KMS-11 (cell line): Measurements from ENCODE around the gene PCNP.
"Not testable (repeated sequence)": the region's sequence is repeated elsewhere in the genome, so short reads cannot be mapped to it uniquely, and the experiment has no call there.

ENCODE experiments used
- H2AFZ ChIP-seq: fragments of 200-600 bp; sonication (generic); 2 replicates; pipeline ENCODE4 v1.6.1; 2016; ENCODE audit warnings: antibody characterized with exemption, mixed run types, low read depth
- H3K27ac ChIP-seq: fragments of 200-600 bp; sonication (generic); 2 replicates; pipeline ENCODE4 v1.6.1; 2016; ENCODE audit warnings: mild to moderate bottlenecking, mixed run types
- H3K27me3 ChIP-seq: fragments of 200-600 bp; sonication (generic); 2 replicates; pipeline ENCODE4 v1.6.1; 2017; ENCODE audit warnings: mild to moderate bottlenecking, low read depth, mixed run types, moderate library complexity; ENCODE audit not compliant: insufficient read depth
- H3K36me3 ChIP-seq: fragments of 200-600 bp; sonication (generic); 2 replicates; pipeline ENCODE4 v1.6.1; 2017; ENCODE audit warnings: mild to moderate bottlenecking, mixed run types; ENCODE audit not compliant: insufficient read depth
- H3K4me1 ChIP-seq: fragments of 200-600 bp; sonication (generic); 2 replicates; pipeline ENCODE4 v1.6.1; 2016; ENCODE audit warnings: mild to moderate bottlenecking, low read depth, mixed run types; ENCODE audit not compliant: poor library complexity, severe bottlenecking
- H3K4me2 ChIP-seq: fragments of 200-600 bp; sonication (generic); 2 replicates; pipeline ENCODE4 v1.7.0; 2016; ENCODE audit warnings: mild to moderate bottlenecking, mixed run types
- H3K4me3 ChIP-seq: fragments of 200-600 bp; sonication (generic); IDR thresholded peaks from 2 replicates; pipeline ENCODE4 v1.6.1; 2017; ENCODE audit warnings: low read depth, low read length, mixed read lengths; ENCODE audit not compliant: insufficient read depth
- H3K79me2 ChIP-seq: fragments of 200-600 bp; sonication (generic); 2 replicates; pipeline ENCODE4 v1.6.1; 2016; ENCODE audit warnings: low read depth, mixed run types; ENCODE audit not compliant: insufficient read depth
- H3K9ac ChIP-seq: fragments of 200-600 bp; sonication (generic); 2 replicates; pipeline ENCODE4 v1.6.1; 2016; ENCODE audit warnings: mild to moderate bottlenecking, mixed run types
- H4K20me1 ChIP-seq: fragments of 200-600 bp; sonication (generic); 2 replicates; pipeline ENCODE4 v1.6.1; 2016; ENCODE audit warnings: mild to moderate bottlenecking, mixed run types; ENCODE audit not compliant: insufficient read depth
- CTCF ChIP-seq: fragments of 200-600 bp; sonication (generic); conservative IDR thresholded peaks from 2 replicates; pipeline ENCODE4 v1.6.1; 2017; ENCODE audit warnings: low read depth, mild to moderate bottlenecking, antibody characterized with exemption, low read length, moderate library complexity, mixed read lengths

The PCNP gene

GRCh38 chr3:101631098-101631796 is 57.3 kb downstream of the PCNP start:
- no peak overlapping the region for H3K4me3 ChIP-seq

GRCh38 chr3:101631959-101632358 is 58.0 kb downstream of the PCNP start:
- H3K4me2 ChIP-seq, H3K36me3 ChIP-seq, H3K9ac ChIP-seq, H2AFZ ChIP-seq, H3K4me1 ChIP-seq, H3K79me2 ChIP-seq, H3K4me3 ChIP-seq, H4K20me1 ChIP-seq, H3K27ac ChIP-seq, H3K27me3 ChIP-seq: not testable (repeated sequence)

More at GRCh38 chr3:101631098-101631796, 57.3 kb downstream of the PCNP start:
- H3K36me3 ChIP-seq: no peaks in the 10 kb centered on the region
- H4K20me1 ChIP-seq: no peaks in the 10 kb centered on the region
- no peaks in the 10 kb centered on the region for H3K79me2 ChIP-seq
- H3K27me3 ChIP-seq: no peaks in the 10 kb centered on the region
- H3K9ac ChIP-seq: no peak overlapping the region
- no peak overlapping the region for H3K27ac ChIP-seq
- no peaks in the 10 kb centered on the region for H3K4me1 ChIP-seq
- H2AFZ ChIP-seq: no peak overlapping the region
- no peak for TF ChIP-seq CTCF
- H3K4me2 ChIP-seq: no peak overlapping the region

- Histone ChIP-seq H3K4me1 (no peaks in the 10 kb centered on the region), H3K9ac (no peak overlapping the region), H3K36me3 (no peaks in the 10 kb centered on the region), H3K27ac (no peak overlapping the region), H4K20me1 (no peaks in the 10 kb centered on the region), H3K79me2 (no peaks in the 10 kb centered on the region), H2AFZ (no peak overlapping the region), H3K4me3 (no peak overlapping the region), H3K27me3 (no peaks in the 10 kb centered on the region), H3K4me2 (no peak overlapping the region)
- TF ChIP-seq CTCF: no peak
Observed at GRCh38 chr3:101632586-101632985, 58.6 kb downstream of the PCNP start.

GRCh38 chr3:101633186-101633585 is 59.2 kb downstream of the PCNP start:
- Histone ChIP-seq H3K4me1 (no peaks in the 10 kb centered on the region), H3K9ac (no peak overlapping the region), H3K79me2 (no peaks in the 10 kb centered on the region), H3K27ac (no peak overlapping the region), H3K27me3 (no peaks in the 10 kb centered on the region), H4K20me1 (no peaks in the 10 kb centered on the region), H3K4me2 (no peak overlapping the region), H3K4me3 (no peak overlapping the region), H2AFZ (no peak overlapping the region), H3K36me3 (no peaks in the 10 kb centered on the region)
- TF ChIP-seq CTCF: no peak

- Histone ChIP-seq H3K4me2 (no peak overlapping the region), H3K27me3 (no peaks in the 10 kb centered on the region), H3K27ac (no peak overlapping the region), H3K4me1 (no peaks in the 10 kb centered on the region), H3K79me2 (no peaks in the 10 kb centered on the region), H3K9ac (no peak overlapping the region), H2AFZ (no peak overlapping the region), H4K20me1 (no peaks in the 10 kb centered on the region), H3K4me3 (no peak overlapping the region), H3K36me3 (no peaks in the 10 kb centered on the region)
- TF ChIP-seq CTCF: no peak
Observed at GRCh38 chr3:101634591-101635196, 60.7 kb downstream of the PCNP start.
